K562 (cell line): Measurements from ENCODE around the gene RGS19. TPM values are rescaled to one million over a fixed set of nuclear protein-coding genes. Genes with fewer than 3 reads are reported as not detected.

Experiments used
- CHD1 ChIP-seq: fragments of 200-600 bp; sonication (generic); IDR thresholded peaks from one replicate; pipeline ENCODE4 v1.6.1; 2012; ENCODE audit warnings: mild to moderate bottlenecking, moderate library complexity, low read length, inconsistent platforms
- DMBX1 ChIP-seq: fragments of 250-450 bp; sonication (Bioruptor Pico); IDR thresholded peaks from 2 replicates; pipeline ENCODE4 v1.8.0; 2022; ENCODE audit warnings: inconsistent platforms, mild to moderate bottlenecking, moderate library complexity, borderline replicate concordance
- E2F6 ChIP-seq, 2 experiments: IDR thresholded peaks; 2 replicates each; pipeline ENCODE4 v1.6.1; 2011; ENCODE audit warnings: borderline replicate concordance in 1 of 2, control low read depth in 1 of 2, low read depth in 1 of 2, low read length in 1 of 2, mild to moderate bottlenecking in 1 of 2, mixed read lengths in 1 of 2, moderate library complexity in 1 of 2; ENCODE audit not compliant: insufficient read depth in 1 of 2, insufficient read length in 1 of 2, poor library complexity in 1 of 2, severe bottlenecking in 1 of 2; ENCODE audit errors: extremely low read depth in 1 of 2
- EGR1 ChIP-seq: fragments of 450-650 bp; conservative IDR thresholded peaks from 2 replicates; pipeline ENCODE4 v1.6.1; 2017; ENCODE audit warnings: mild to moderate bottlenecking
- FIP1L1 ChIP-seq: fragments of 200-400 bp; formaldehyde crosslinking; IDR thresholded peaks from 2 replicates; pipeline ENCODE4 v1.6.1; 2018; ENCODE audit warnings: mild to moderate bottlenecking, low read depth, low read length; ENCODE audit not compliant: poor library complexity, severe bottlenecking
- HDAC1 ChIP-seq, 2 experiments: fragments of 450-650 bp; IDR thresholded peaks; 2 replicates each; pipeline ENCODE4 v1.6.1; 2016 to 2017; ENCODE audit warnings: inconsistent platforms in 1 of 2, mild to moderate bottlenecking in 1 of 2, moderate library complexity in 1 of 2
- HMGN3 ChIP-seq: IDR thresholded peaks from 2 replicates; pipeline ENCODE4 v1.6.1; 2011; ENCODE audit warnings: borderline replicate concordance, low read depth, mild to moderate bottlenecking, mixed read lengths, low read length; ENCODE audit not compliant: insufficient read length; ENCODE audit errors: extremely low read depth
- IRF2 ChIP-seq: sonication (generic); formaldehyde crosslinking; IDR thresholded peaks from 2 replicates; pipeline ENCODE4 v1.8.1; 2022; ENCODE audit warnings: mild to moderate bottlenecking, missing genetic modification reagents
- KAT8 ChIP-seq: fragments of 450-650 bp; IDR thresholded peaks from 2 replicates; pipeline ENCODE4 v1.6.1; 2016; ENCODE audit warnings: low read depth, mild to moderate bottlenecking
- MBD1 ChIP-seq: fragments of 250-450 bp; sonication (Bioruptor Pico); IDR thresholded peaks from 2 replicates; pipeline ENCODE4 v1.8.0; 2022; ENCODE audit warnings: inconsistent platforms
- MITF ChIP-seq: IDR thresholded peaks from 2 replicates; pipeline ENCODE4 v1.6.1; 2014; ENCODE audit warnings: antibody characterized with exemption
- RBFOX2 ChIP-seq: fragments of 200-400 bp; formaldehyde crosslinking; IDR thresholded peaks from 2 replicates; pipeline ENCODE4 v1.6.1; 2017; ENCODE audit warnings: low read depth, mild to moderate bottlenecking, low read length, moderate library complexity
- ZBTB33 ChIP-seq: sonication (generic); formaldehyde crosslinking; IDR thresholded peaks from 2 replicates; pipeline ENCODE4 v1.8.1; 2023; ENCODE audit warnings: mild to moderate bottlenecking, missing genetic modification reagents
- ZFX ChIP-seq: sonication (generic); formaldehyde crosslinking; IDR thresholded peaks from 2 replicates; pipeline ENCODE4 v1.8.0; 2022; ENCODE audit warnings: mild to moderate bottlenecking, missing genetic modification reagents, moderate library complexity
- polyA plus RNA-seq, 8 experiments: library from polyadenylated mRNA; depleted of rRNA in 4 of 8; stranded (reverse) in 5 of 8; unstranded in 3 of 8; fragments of >200 nt; fragmentation: Nextera tagmentation in 2 of 8; fragmentation: Illumina TruSeq in 1 of 8; extraction: Ambion mirVana in 2 of 8; extraction: Trizol in 1 of 8; gene quantifications; 2 replicates each; pipeline versions ENCODE4 v1.2.1 to v1.2.3, GENCODE V29; 2011 to 2014; ENCODE audit warnings: inconsistent platforms in 1 of 8, missing spikeins in 1 of 8
- total RNA-seq, 7 experiments: library from RNA; depleted of rRNA in 6 of 7; stranded (reverse); fragments of >200 nt in 6 of 7; fragmentation: Illumina TruSeq in 2 of 7; extraction: Trizol in 2 of 7; gene quantifications; 2 replicates each; pipeline versions ENCODE4 v1.2.1 to v1.2.3, GENCODE V29; 2011 to 2021; ENCODE audit warnings: low replicate concordance in 1 of 7
- TF ChIP-seq, protein P1 (sequence below): fragments of 250-450 bp; sonication (Bioruptor Pico); IDR thresholded peaks from 2 replicates; pipeline ENCODE4 v1.5.1; 2021; ENCODE audit warnings: mild to moderate bottlenecking
- TF ChIP-seq, protein P2 (sequence below): fragments of 200-800 bp; sonication (Bioruptor generic); IDR thresholded peaks from 2 replicates; pipeline ENCODE4 v1.6.1; 2017; ENCODE audit warnings: missing genetic modification characterization, missing compliant biosample characterization

The RGS19 gene
- total and polyA plus RNA-seq, 9 of the 15 experiments (the other 6 are each of a cell fraction or from before 2014, with no cell fraction given): 0.41 to 23.7 (median 14.6) TPM

DNA sequence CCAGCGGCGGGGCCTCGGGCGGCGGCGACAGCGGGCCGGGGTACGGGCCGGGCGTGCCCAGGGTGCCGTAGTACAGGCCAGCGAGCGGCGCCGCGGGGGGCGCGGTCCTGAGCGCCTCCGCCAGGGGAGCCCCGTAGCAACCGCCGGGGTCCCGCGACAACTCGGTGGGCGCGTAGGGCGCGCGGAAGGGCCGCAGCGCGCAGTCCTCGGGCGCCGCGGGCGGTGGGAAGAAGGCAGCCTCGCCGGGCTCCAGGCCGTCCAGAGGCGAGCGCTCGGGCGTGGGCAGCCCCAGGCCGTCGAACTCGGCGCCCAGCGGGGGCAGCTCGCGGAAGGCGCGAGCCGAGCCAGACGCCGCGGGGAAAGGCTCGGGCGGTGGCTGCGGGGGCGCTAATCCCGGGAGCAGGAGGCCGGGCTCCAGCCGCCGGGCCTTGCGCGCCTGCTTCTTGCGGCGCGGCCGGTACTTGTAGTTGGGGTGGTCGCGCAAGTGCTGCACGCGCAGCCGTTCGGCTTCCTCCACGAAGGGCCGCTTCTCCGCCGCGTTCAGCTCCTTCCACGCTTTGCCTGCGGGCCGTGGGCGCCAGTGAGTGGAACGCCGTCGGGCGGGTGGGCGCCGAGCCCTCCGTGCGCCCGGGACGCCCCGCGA lies 30.8 kb downstream of the RGS19 start (continued):
- TF ChIP-seq, protein P1, sequence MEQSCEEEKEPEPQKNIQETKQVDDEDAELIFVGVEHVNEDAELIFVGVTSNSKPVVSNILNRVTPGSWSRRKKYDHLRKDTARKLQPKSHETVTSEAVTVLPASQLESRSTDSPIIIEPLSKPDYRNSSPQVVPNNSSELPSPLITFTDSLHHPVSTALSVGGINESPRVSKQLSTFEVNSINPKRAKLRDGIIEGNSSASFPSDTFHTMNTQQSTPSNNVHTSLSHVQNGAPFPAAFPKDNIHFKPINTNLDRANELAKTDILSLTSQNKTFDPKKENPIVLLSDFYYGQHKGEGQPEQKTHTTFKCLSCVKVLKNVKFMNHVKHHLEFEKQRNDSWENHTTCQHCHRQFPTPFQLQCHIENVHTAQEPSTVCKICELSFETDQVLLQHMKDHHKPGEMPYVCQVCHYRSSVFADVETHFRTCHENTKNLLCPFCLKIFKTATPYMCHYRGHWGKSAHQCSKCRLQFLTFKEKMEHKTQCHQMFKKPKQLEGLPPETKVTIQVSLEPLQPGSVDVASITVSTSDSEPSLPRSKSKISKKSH (CRISPR knock-in tag): no peak
- TF ChIP-seq HMGN3 (peak; percentile 3), FIP1L1 (peak; percentile 58), ZFX (CRISPR knock-in tag) (peak; percentile 45; the same call in 1 of the 2 replicates), RBFOX2 (peak; percentile 59), CHD1 (peak; percentile 87), E2F6 (IDR thresholded peaks at IDR 0.05; ENCODE audit: borderline replicate concordance in 1 of 2, extremely low read depth in 1 of 2, insufficient read depth in 1 of 2, insufficient read length in 1 of 2, low read depth in 1 of 2, low read length in 1 of 2, poor library complexity in 1 of 2, severe bottlenecking in 1 of 2) (peak in 1 of 2 experiments; percentile 78), MITF (no peak), HDAC1 (IDR thresholded peaks at IDR 0.05) (no peak), MBD1 (peak; percentile 75; the same call in 1 of the 2 replicates), KAT8 (no peak), DMBX1 (CRISPR knock-in tag) (no peak), ZBTB33 (CRISPR knock-in tag) (peak; percentile 94), EGR1 (peak; percentile 41), IRF2 (no peak)
- TF ChIP-seq, protein P2, sequence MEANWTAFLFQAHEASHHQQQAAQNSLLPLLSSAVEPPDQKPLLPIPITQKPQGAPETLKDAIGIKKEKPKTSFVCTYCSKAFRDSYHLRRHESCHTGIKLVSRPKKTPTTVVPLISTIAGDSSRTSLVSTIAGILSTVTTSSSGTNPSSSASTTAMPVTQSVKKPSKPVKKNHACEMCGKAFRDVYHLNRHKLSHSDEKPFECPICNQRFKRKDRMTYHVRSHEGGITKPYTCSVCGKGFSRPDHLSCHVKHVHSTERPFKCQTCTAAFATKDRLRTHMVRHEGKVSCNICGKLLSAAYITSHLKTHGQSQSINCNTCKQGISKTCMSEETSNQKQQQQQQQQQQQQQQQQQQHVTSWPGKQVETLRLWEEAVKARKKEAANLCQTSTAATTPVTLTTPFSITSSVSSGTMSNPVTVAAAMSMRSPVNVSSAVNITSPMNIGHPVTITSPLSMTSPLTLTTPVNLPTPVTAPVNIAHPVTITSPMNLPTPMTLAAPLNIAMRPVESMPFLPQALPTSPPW (CRISPR knock-in tag): no peak
